ENCODE measurements around the gene SPOCK1.
A peak's percentile ranks its signal among the peaks of the same experiment; 100 is the strongest.

SPOCK1 gene

DNA sequence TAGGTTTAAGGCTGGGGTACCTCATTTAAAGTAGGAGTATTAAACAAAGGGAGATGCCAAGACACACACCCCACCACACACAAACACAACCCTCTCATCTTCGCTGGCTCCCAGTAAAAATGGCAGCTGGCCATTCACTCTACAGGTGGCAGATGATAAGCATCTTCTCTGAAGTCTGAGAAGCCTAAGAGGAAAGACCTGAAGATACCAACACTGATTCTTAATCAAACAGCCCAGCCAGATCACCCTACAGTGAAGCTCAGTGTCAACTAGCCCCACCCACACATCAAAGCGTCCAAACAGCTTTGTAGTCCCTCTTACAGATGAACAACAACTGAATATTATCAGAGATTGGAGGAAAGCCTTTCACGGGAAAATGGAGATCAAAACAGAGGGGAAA is 59.5 kb downstream of the SPOCK1 start:
- no peak for DNase-seq

DNA sequence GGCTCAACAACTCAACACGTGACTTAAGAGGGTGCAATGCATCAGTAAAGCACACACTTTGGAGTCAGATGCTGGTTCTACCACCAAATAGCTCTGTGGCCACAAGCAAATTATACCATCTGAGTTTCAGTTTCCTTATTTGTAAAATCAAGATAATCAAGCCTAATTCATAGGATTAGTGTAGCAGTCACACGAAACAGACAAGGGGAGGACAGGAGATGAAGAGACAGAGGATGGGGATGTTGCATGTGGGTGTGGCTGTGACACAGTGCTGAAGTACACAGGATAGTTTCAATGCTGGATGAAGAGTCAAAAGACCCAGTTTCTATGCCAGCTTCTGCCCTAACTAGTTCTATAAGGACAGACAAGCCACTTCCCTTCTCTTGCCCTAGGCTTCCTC is 60.2 kb downstream of the SPOCK1 start:
- DNase-seq, result no peak

DNA sequence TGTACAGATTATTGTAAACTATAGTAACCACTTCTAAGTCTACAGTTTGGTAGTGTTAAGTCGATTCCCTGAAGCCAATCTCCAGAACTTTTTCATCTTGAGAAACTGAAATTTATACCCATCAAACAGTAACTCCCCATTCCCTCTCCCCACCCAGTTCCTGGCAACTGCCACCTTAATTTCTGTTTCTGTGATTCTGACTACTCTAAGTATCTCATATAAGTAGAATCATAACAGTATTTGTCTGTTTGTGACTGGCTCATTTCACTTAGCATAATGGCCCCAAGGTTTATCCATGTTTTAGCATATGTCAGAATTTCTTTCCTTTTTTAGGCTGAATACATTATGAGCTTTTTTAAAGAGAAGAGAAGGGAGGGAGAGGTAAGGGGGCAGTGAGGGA is 61.4 kb downstream of the SPOCK1 start:
- DNase-seq, result no peak

DNA sequence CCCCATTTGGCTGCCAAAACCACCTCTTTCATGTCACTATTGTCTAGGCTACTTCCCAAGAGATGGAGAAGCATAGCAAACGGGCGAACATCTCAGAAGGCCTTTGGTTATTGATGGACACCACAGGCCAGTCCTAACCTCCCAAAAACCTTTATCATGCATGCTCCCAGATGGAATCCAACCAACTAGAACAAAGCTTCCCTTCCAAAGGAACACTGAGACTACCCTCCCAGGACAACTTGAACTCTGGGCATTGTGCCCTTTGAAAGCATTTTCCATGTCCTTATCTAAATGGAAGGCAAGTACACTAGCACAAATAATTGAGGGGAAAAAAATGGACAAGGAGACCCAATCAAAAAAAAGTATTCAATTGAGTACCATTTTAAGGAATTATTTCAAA is 65.6 kb downstream of the SPOCK1 start:
- no peak for DNase-seq

DNA sequence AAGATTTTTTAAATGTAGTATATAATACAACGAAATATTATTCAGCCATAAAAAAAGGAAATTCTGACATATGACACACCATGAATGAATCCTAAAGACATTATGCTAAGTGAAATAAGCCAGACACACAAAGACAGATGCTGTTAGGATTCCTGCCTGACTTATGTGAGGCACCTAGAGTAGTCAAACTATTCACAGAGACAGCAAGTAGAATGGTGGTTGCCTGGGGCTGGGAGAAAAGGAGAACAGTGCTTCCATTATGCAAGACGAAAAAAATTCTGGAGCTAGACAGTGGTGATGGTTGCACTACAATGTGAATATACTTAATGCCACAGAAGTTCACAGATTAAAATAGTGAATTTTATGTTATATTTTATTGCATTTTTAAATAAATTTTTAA is 66.8 kb downstream of the SPOCK1 start:
- DNase-seq, result no peak

DNA sequence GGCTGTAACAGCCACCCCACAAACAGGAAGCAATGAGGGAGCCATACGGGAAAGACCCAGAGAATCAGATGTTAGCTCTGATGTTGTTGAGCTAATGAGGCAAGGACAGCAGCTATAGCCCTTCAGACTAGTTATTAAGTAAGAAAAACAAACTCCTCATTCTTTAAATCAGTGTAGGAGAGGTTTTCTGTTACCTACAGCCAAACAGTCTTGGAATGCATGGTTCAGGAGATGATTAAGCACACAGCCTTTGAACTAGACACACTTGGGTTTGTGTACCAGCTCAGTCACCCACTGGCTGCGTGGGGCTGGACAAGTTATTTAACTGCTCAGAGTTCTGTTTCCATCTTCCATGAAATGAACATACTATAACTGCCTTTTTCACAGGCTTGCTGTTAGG is 68.1 kb downstream of the SPOCK1 start:
- no peak for DNase-seq

DNA sequence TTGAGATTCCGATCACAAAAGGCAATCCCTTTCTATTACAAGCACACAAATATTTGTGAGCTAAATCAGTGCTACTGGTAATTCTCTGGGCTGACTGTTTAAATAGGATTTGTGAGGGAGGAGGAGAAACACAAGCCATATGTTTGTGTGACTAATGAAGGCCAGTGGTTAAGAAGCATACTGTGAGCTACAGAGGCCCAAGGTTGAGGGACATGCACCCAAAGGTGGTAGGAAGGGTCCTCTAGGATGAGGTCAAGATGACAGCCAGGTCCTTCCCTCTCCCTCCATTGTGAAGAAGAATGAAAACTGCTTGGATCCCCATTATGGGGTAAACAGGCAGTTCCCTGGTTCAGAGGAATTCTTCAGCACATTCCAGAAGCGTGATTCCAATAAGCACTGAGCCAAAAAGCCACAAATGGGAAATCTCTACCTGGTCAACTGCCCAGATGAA is 83.9 kb downstream of the SPOCK1 start:
- peak; percentile 6 for DNase-seq

DNA sequence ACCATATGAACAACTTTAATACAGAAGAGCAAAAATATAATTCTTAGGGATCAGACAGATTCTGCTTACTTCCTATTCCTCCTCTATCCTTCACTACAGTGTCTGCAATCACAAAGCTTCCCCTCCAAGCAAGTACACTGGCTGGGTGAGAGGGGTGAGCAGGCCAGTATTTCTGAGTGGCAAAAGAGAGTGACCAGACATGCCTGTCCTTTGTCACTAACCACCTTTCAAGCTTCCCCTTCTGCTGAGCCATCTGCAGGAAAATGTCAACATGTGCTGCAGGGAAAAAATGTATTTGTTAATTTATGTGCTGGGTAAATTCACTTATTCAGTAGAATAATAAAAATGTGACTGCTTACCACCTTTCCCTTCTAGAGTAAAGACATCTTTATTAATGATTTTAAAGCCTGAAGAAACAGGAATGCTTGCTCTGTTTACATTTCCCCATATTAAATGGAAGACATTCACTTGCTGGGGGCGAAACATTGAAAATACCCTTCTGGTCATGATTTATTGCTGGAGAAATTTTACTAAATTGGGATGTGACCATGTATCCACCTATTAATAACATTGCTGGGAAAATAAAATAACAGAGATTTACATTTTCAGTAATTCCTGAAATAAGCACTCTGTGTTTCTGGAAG is 84.9 kb downstream of the SPOCK1 start:
- no peak for DNase-seq

DNA sequence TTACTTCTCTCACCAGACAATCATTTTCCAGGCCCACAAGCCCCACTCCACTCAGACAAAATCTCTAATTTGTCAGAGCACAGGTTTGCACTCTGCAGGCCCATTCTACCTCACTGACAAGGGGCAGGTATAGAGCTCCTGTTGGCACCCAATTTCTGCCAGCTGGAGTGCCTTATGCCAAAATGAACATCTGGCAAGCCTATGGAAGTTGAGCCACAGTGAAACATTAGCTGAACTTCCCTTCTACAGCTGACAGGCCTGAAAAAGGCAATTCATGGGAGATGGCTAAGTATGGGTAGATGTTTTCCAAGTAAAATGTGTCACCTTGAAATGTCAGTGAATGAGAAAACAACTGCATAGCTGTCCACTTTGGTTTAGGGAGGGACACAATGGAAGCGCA is 87.0 kb downstream of the SPOCK1 start:
- DNase-seq, result no peak

DNA sequence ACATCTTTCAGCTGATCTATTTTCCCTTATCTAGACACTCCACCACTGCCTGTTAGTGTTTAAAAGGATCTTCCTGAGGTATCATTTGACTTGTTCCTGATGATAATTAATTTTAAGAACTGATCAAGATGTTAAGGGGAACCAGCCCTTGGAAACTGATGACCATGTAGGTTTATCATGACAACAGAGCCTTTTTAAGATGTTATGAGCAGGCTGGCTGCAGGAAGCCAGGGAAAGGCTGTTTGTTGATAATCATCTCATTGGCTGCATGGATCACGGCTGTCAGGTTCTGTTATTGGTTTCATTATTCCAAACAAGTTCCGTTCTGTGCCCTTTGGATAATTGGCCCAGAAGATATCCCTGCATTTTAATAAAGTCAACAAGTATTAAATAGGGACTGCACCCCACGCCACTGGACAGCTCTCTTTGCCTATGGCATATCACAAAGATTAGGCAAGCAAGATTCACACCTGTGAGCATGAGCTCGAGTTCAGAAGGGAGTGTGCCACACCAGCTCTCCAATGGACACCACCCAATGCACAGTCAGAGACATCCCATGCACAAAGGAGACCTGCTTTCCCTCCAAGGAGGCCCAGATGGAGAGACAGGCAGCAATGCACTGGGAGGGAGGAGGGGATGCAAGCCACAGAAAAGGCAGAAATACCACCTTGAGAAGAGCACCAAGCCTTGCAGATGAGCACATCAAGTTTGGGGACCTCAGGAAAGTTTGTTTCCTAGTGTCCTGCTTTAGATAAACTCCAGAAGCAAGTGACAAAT is 88.7 kb downstream of the SPOCK1 start:
- DNase-seq, result no peak

DNA sequence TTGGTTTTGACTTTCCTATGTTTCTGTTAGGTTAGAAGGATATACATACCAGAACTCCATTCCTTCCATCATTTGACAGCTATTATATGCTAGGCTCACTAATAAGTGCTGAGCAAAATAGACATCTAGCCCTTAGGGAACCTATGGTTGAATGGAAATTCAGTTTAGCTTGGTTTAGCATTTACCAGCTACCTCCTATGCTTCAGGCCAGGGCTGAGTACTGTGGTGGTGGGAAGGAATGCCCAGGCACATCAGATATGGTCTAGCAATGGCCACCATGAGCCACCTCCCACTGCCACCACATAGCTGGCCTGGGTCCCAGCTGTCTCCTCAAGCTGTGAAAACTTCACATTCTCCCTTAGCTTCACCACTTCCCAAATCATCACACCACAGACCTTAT is 89.4 kb downstream of the SPOCK1 start:
- no peak for DNase-seq

DNA sequence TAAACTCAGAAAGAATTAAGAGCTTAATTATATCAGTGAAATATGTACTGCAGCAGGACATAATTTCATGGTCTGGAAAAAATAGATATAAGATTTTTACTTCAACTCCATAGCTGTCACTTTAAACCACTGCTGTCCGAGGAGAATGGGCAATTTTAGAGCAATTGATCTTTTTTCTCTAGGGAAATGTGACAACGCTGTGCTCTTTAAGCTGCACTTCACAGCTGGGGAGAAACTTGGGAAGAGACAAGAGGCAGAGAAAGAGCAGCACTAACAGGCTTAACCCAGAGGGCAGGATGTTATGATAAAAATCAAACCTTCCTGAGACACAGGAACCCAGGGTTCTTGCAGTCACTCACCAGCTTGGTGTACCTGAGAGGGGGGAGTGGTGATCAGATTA is 92.0 kb downstream of the SPOCK1 start:
- DNase-seq, result no peak

DNA sequence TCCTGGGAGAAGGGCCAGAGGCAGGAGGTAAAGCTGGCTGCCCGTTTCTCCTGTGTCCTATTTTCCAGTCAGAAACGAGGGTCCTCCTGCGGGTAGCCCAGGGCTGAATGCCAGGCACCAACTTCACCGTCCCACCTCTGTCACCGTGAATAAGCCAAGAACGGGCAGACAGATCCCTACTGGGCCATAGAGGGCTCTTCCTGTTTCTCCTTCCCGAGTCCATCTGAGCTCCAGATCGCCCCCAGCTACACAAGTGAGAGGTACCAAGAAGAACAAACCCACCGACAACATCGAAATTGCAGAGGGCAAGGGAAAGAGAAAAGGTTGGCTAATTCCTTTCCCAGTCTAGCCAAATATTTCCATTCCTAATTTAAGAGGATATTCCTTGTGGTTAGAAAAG is 93.7 kb downstream of the SPOCK1 start:
- DNase-seq, result no peak

DNA sequence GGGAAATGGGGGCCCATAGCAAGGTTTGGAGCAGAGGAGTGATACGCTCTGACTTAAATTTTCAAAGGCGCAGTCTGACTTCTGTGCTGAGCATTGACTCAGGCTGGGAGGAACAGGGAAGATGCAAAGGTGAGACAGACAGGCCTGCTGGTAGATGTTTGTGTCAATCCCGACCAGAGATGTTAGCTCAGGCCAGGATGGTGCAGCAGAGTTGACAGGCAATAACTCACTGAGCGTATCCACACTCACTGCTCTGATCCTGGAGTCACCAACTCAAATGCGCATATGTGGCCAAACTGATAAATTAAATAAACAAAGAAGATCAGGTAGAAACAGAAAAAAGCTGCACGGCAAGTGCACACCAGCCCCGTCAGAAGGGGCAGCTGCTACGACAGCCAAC is 95.3 kb downstream of the SPOCK1 start:
- no peak for DNase-seq

DNA sequence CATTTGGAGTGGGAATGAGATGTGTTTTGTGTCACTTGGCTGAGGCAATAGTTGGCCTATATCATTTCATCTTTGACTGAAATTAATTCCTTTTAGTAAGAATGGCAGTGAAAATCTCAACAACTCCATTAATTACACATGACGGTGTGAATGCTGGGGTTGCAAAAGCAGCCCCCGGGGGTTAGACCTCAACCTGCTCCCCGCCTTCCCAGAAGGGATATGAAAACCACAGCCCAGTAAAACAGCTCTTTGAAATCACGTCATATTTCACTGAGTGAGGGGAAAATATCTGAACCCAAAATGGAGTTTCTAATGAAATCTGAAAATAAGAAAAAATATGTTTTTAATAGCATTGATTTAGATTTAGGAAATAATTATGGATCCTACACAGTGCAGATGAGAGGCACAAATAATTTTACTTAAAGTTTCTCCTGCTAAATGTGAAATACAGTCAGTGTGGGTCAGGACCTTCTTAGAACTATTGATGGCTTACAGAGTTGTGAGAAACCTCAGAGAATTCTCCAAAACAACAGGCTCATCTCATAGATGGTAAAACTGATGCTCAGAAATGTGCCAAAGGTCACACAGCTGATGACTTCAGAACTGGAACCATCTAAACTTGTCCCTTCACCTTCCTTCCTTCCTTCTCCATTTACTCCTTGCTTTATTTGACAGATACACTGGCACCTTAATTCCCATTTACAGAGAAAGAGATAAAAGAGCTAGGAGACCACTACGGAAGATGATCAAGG is 96.5 kb downstream of the SPOCK1 start:
- no peak for DNase-seq

DNA sequence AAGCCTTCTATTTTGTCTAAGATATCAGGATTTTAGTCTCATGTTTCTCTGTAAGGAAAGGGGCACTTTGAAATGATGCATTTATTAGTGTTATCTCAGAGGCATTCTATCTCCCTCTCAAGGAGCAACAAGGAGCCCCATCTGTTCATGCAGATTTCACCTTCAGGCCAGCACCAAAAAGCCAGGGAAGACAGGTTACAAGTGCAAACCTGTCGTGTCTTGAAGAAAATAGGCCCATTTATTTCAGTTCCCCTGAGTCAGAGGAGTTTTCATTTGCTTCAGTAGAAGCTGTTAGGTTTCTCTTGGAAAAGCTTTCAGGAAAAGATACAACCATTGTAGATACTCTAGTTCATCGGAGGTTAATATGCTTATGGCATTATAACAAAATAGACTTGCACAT is 97.2 kb downstream of the SPOCK1 start:
- DNase-seq, result no peak

DNA sequence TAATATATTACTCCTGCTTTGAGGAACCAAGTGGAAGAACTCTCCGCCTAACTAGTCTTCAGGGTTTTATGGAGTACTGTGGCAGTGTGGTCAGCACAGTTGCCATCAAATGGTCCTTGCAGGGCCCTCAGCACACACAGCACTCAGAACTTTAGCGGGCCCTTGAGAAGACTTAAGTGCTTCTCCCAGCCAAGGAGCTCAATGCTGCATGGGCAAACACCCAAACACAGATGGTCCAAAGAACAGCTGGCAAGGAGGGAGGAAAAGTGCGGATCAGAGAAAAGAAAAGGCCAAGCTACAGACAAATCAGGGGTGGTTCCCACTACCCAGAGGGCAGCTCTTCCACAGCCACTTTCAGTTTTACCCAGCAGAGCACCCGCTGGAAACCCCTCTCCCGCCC is 98.6 kb downstream of the SPOCK1 start:
- DNase-seq, result no peak

DNA sequence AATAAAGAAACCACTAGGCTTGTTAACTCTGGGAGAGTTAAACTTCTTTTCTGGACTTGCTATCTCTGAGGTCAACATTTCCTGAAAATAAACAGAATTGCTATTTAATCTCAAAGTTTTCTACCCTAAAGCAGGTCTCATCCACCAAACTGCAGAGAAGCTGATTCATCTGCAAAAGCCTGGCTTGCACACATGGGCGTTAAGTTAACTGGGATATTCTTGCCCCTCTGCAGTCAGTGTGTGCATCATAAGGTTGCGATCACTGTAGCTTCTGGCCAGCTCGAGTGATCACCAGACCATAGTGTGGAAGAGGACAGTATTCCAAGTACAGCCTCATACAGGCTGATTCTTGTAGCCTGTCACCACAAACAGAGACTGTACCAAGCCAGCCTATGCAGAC is 99.2 kb downstream of the SPOCK1 start:
- no peak for DNase-seq

DNA sequence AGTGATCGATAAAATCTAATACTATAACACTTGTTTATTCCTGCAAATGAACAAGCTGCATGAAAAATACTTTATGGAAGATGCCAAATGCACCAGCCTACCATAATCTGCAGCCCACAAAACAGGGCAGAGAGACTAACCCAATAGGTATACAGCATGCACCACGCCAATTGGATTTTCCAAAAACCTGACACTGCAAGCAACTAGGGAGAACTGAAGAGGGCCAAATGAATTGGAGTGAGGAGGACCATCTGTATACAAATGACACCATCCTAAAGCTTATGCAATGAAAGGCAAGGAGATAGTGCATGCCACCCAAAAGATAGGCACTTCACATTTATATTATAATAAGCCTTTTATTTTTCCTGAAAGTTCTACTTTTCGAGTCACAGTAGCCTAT is 100.4 kb downstream of the SPOCK1 start:
- no peak for DNase-seq

DNA sequence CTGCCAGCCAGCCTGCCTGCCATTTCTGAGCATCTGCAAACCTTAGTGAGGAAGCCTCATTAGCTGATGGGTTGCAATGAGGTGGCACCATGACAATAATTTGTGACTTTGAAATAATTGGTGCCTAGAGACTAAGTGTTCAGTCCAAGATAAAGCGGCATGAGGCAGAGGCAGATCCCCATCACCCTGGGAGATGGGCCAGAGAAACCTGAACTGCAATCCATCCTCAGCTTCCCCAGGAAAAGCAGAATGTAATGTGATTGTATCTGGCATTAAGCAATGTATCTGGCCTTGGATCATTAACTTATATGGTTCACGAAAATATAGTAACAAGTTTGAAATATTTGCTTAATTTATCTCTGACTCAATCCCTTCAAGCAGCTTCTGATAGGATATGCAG is 101.0 kb downstream of the SPOCK1 start:
- DNase-seq, result no peak

DNA sequence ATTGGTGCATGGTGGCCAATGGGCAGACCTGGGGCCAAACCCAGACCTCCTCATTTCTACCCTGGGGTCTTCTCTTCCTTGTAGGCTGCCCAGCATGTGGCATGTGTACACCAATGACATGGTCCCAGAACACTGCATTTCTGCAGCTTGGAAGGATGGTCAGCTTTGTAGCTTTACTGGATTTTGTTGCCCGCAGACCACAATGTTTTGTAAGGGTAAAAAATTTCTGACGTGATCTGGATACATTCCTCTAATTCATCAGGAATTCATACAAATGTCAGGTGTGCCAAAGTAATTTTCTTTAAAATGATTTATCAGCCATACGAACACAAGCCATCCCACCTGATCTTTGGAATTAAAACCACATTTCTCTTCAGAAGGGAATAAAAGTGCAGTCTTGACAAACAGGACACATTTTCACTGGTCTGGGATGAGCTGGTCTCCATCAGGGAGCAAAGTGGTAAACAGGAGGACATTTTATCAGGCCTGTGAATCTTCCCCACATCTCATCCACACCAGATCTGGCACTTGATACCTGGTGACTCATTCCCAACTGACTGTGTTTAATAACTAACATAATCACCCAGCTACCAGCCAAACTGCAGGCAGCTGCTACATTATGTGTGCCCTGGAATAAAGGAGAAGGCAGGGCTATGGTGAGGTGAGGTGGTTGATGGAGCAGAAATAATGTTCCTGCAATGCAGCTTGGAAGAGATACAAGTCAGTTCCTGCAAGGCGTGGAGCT is 103.9 kb downstream of the SPOCK1 start:
- DNase-seq, result no peak

DNA sequence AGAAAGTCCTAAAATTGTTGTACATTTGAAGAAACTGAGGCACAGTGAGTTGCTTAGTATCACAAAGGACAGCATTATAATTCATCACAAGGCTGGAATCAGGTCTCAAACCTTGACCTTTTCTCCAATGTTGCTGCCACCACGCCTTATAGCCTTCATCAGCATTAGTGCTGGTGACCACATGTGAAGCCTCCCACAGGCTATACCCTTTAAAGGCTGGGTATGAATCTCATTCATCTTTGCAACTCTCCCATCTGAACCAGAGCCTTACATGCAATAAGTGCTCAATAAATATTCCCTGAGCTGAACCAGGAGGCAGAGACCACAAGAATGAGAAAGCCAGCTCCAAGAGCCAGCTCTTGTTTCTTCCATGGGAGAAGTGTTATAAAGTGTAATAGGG is 104.7 kb downstream of the SPOCK1 start:
- DNase-seq, result no peak
